H1 (cell line): Measurements from ENCODE around the gene TMEM18. TPM values are rescaled to one million over a fixed set of nuclear protein-coding genes. Genes with fewer than 3 reads are reported as not detected.

ENCODE experiments used
- ATF3 ChIP-seq: IDR thresholded peaks from 2 replicates; pipeline ENCODE4 v1.6.1; 2011; ENCODE audit warnings: low read depth, mild to moderate bottlenecking, low read length; ENCODE audit not compliant: insufficient read depth
- CBX8 ChIP-seq: fragments of 300-800, 300-1000 bp; sonication (generic); IDR thresholded peaks from 2 replicates; pipeline ENCODE4 v1.7.1; 2016; ENCODE audit warnings: low read depth, low read length, borderline replicate concordance
- CTBP2 ChIP-seq: IDR thresholded peaks from 2 replicates; pipeline ENCODE4 v1.7.0; 2011; ENCODE audit warnings: borderline replicate concordance, mild to moderate bottlenecking, moderate library complexity, mixed read lengths, low read length; ENCODE audit not compliant: insufficient read depth, insufficient read length
- EGR1 ChIP-seq: IDR thresholded peaks from 2 replicates; pipeline ENCODE4 v1.6.1; 2011; ENCODE audit warnings: low read depth, low read length, borderline replicate concordance
- EP300 ChIP-seq, 2 experiments: IDR thresholded peaks; 1 replicate in 1 of 2; 2 replicates in 1 of 2; pipeline ENCODE4 v1.6.1; 2011 to 2012; ENCODE audit warnings: low read depth in 2 of 2, low read length in 2 of 2, mild to moderate bottlenecking in 2 of 2, borderline replicate concordance in 1 of 2, inconsistent platforms in 1 of 2, moderate library complexity in 1 of 2
- GTF2F1 ChIP-seq: IDR thresholded peaks from 2 replicates; pipeline ENCODE4 v1.6.1; 2012; ENCODE audit warnings: low read depth, low read length, improper control_type of control experiment, borderline replicate concordance
- HDAC2 ChIP-seq, 2 experiments: fragments of 300-600 bp in 1 of 2; sonication (generic) in 1 of 2; IDR thresholded peaks; 2 replicates each; pipeline ENCODE4 v1.6.1; 2011 to 2012; ENCODE audit warnings: low read depth in 2 of 2, low read length in 2 of 2, mild to moderate bottlenecking in 2 of 2, moderate library complexity in 2 of 2, borderline replicate concordance in 1 of 2, inconsistent platforms in 1 of 2
- KDM4A ChIP-seq: IDR thresholded peaks from one replicate; pipeline ENCODE4 v1.7.1; 2012; ENCODE audit warnings: low read depth, mild to moderate bottlenecking, moderate library complexity, low read length, inconsistent platforms; ENCODE audit not compliant: severe bottlenecking
- NRF1 ChIP-seq: IDR thresholded peaks from 2 replicates; pipeline ENCODE4 v1.6.1; 2011; ENCODE audit warnings: mild to moderate bottlenecking, low read depth, low read length, improper control_type of control experiment
- RAD21 ChIP-seq, 2 experiments: IDR thresholded peaks in 1 of 2; conservative IDR thresholded peaks in 1 of 2; 2 replicates each; pipeline ENCODE4 v1.6.1; 2011; ENCODE audit warnings: low read depth in 2 of 2, low read length in 2 of 2, improper control_type of control experiment in 1 of 2, inconsistent platforms in 1 of 2, mild to moderate bottlenecking in 1 of 2, moderate library complexity in 1 of 2
- RNF2 ChIP-seq: fragments of 200-900, 300-1000 bp; sonication (generic); IDR thresholded peaks from 2 replicates; pipeline ENCODE4 v1.7.1; 2016; ENCODE audit warnings: borderline replicate concordance, low read depth, mild to moderate bottlenecking, antibody characterized with exemption, low read length; ENCODE audit not compliant: poor library complexity, severe bottlenecking; ENCODE audit errors: missing control alignments
- SP1 ChIP-seq: IDR thresholded peaks from 2 replicates; pipeline ENCODE4 v1.6.1; 2011; ENCODE audit warnings: low read depth, low read length
- SRF ChIP-seq: IDR thresholded peaks from 2 replicates; pipeline ENCODE4 v1.6.1; 2011; ENCODE audit warnings: mild to moderate bottlenecking, low read depth, low read length, moderate library complexity
- TEAD4 ChIP-seq: IDR thresholded peaks from 2 replicates; pipeline ENCODE4 v1.6.1; 2012; ENCODE audit warnings: low read depth, low read length, inconsistent platforms, mixed read lengths
- USF2 ChIP-seq: IDR thresholded peaks from 2 replicates; pipeline ENCODE4 v1.6.1; 2011; ENCODE audit warnings: low read length, improper control_type of control experiment
- YY1 ChIP-seq: IDR thresholded peaks from 2 replicates; pipeline ENCODE4 v1.6.1; 2011; ENCODE audit warnings: low read depth, mild to moderate bottlenecking, low read length
- polyA plus RNA-seq, 7 experiments: library from polyadenylated mRNA; depleted of rRNA in 3 of 7; stranded (reverse) in 5 of 7; unstranded in 2 of 7; fragments of >200 nt in 5 of 7; fragments of 200-250 nt in 2 of 7; gene quantifications; 1 replicate in 5 of 7; 2 replicates in 1 of 7; 4 replicates in 1 of 7; pipeline versions ENCODE4 v1.2.1 to v1.2.3, GENCODE V29; 2011 to 2013; ENCODE audit warnings: missing spikeins in 2 of 7, mixed read lengths in 2 of 7
- total RNA-seq: library from RNA; stranded (reverse); fragmentation: NEBNext Ultra II Directional; extraction: Animal tissue kit (Norgen Biotek cat#: 25700); gene quantifications from 2 replicates; pipeline ENCODE4 v1.2.1, GENCODE V29; 2021
- TF ChIP-seq, protein P1 (sequence below): IDR thresholded peaks from 2 replicates; pipeline ENCODE4 v1.6.1; 2012; ENCODE audit warnings: inconsistent platforms

TMEM18 gene
- total and polyA plus RNA-seq, 2 of the 8 experiments (the other 6 are each of a cell fraction or from before 2014, with no cell fraction given): 22.4 to 27.1 TPM

DNA sequence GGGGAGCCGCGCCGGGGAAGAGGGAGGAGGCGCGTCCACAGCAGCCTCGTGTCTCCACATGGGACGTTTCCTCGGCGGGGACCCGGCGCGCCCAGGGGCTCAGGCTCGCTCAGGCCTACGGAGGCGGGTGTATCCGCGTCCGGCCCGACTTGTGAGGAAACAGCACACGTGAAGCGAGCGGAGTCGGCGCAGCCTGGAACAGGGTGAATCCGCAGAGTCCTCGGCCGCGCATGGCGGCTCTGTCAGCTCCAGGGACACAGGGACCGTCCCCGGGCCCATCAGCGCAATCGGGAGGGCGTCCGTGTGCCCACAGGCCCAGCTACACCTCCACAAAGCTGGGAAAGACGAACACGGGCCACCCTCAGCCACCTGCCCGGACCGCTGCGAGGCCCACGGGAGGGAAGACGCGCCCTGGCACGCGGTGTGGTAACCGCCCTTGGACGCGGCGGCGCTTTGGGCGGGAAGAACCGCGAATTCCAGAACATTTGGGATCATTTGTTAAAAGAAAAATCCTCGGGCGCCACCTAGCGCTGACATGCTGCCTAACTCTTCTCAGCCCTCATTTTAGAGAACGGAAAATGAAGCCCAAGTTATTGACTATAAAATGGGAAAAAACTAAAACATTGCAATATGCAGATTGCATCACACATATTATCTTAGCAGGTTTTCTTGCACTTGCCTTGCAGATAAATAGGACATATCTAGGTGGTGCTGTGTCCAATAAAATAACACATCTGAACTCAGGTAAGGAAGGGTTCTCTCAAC, 40.4 kb downstream of the TMEM18 start (continued):
- peak; percentile 71 for TF ChIP-seq YY1
- TF ChIP-seq USF2: no peak
- TF ChIP-seq, protein P1, sequence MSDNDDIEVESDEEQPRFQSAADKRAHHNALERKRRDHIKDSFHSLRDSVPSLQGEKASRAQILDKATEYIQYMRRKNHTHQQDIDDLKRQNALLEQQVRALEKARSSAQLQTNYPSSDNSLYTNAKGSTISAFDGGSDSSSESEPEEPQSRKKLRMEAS: peak; percentile 100
- TF ChIP-seq RAD21 (IDR thresholded peaks at IDR 0.05 in 1 of 2, conservative IDR thresholded peaks at IDR 0.05 in 1 of 2; ENCODE audit: low read depth in 2 of 2, low read length in 2 of 2): peak; percentile 85 to 93
- no peak for TF ChIP-seq CBX8
- peak; percentile 23; the same call in 1 of the 2 replicates for TF ChIP-seq EGR1
- no peak; the same call in 1 of the 2 replicates for TF ChIP-seq GTF2F1
- TF ChIP-seq ATF3: 0 out of 2 replicates have a peak, but pooled peaks have one; percentile 9
- TF ChIP-seq EP300 (IDR thresholded peaks at IDR 0.05; ENCODE audit: borderline replicate concordance in 1 of 2, low read depth in 2 of 2, low read length in 2 of 2): peak in 1 of 2 experiments; percentile 46; a peak in 1 of 3 replicates
- TF ChIP-seq RNF2: peak; percentile 91
- TF ChIP-seq NRF1: no peak
- TF ChIP-seq TEAD4: peak; percentile 81
- TF ChIP-seq HDAC2 (IDR thresholded peaks at IDR 0.05; ENCODE audit: borderline replicate concordance in 1 of 2, low read depth in 2 of 2, low read length in 2 of 2): peak in 1 of 2 experiments; percentile 86; a peak in 2 of 4 replicates
- TF ChIP-seq SP1: no peak
- peak; percentile 53 for TF ChIP-seq KDM4A
- no peak for TF ChIP-seq CTBP2
- no peak for TF ChIP-seq SRF
